Fibroblast of villous mesenchyme (primary cell): ENCODE results near the gene COPS4. TPM values are rescaled to one million over a fixed set of nuclear protein-coding genes. Genes with fewer than 3 reads are reported as not detected.
"Not testable (repeated sequence)": the region's sequence is repeated elsewhere in the genome, so short reads cannot be mapped to it uniquely, and the experiment has no call there.

Experiments
- DNase-seq: peaks from one replicate; pipeline ENCODE4 v3.0.0-alpha.2; 2010; ENCODE audit warnings: low read depth
- H3K4me3 ChIP-seq: 2 replicates; pipeline ENCODE4 v1.5.1; 2011; ENCODE audit warnings: low read depth, mild to moderate bottlenecking, low read length
- total RNA-seq: library from RNA; depleted of rRNA; stranded (reverse); fragments of >200 nt; gene quantifications from 2 replicates; pipeline ENCODE4 v1.2.3, GENCODE V29; 2012
- TF ChIP-seq, protein P1 (sequence below): IDR thresholded peaks from 2 replicates; pipeline ENCODE4 v1.5.1; 2012; ENCODE audit warnings: low read depth, mild to moderate bottlenecking, low read length; ENCODE audit not compliant: insufficient read depth

Gene COPS4
- total RNA-seq, 1 donor = 106 TPM

DNA sequence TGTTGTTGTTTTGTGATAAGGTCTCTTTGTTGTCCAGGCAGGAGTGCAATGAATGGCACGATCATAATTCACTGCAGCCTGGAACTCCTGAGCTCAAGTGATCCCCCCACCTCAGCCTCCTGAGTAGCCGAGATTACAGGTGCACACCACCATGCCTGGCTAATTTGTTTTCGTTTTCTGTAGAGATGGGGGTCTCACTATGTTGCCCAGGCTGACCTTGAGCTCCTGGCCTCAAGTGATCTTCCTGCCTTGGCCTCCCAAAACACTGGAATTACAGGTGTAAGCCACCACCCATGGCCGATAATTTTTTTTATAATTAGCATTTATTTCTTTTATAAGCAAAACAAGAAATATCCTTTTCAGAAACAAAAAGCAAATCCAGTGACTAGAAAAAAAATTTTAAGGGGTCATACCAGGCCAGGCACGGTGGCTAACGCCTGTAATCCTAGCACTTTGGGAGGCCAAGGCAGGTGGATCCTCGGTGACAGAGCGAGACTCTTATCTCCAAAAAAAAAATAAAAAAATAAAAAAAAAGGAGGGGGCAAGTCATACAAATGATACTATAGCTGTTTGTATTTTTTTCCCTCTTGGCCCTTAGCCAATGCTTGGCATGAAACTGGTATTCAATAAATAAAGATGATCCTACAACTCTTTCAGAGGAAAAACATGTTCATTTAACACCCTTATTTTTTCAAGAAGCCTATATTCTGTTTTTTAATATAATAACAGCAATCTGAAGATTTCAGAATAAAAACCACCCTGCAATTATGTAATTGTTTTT lies 76.2 kb downstream of the COPS4 start:
- DNase-seq = no peak
- H3K4me3 ChIP-seq = no peak overlapping the region
- TF ChIP-seq, protein P1, sequence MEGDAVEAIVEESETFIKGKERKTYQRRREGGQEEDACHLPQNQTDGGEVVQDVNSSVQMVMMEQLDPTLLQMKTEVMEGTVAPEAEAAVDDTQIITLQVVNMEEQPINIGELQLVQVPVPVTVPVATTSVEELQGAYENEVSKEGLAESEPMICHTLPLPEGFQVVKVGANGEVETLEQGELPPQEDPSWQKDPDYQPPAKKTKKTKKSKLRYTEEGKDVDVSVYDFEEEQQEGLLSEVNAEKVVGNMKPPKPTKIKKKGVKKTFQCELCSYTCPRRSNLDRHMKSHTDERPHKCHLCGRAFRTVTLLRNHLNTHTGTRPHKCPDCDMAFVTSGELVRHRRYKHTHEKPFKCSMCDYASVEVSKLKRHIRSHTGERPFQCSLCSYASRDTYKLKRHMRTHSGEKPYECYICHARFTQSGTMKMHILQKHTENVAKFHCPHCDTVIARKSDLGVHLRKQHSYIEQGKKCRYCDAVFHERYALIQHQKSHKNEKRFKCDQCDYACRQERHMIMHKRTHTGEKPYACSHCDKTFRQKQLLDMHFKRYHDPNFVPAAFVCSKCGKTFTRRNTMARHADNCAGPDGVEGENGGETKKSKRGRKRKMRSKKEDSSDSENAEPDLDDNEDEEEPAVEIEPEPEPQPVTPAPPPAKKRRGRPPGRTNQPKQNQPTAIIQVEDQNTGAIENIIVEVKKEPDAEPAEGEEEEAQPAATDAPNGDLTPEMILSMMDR = no peak

DNA sequence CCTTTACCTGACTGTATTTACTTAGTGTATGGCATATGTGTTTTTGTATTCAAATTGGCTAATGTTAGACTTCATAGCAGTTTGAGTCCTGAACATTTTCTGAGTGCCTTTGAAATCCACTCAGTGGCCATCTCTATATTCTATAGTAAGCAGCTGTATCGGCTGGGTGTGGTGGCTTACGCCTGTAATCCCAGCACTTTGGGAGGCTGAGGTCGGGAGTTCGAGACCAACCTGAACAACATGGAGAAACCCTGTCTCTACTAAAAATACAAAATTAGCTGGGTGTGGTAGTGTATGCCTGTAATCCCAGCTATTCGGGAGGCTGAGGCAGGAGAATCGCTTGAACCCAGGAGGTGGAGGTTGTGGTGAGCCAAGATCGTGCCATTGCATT lies 76.8 kb downstream of the COPS4 start:
- not testable (repeated sequence) for DNase-seq, H3K4me3 ChIP-seq

DNA sequence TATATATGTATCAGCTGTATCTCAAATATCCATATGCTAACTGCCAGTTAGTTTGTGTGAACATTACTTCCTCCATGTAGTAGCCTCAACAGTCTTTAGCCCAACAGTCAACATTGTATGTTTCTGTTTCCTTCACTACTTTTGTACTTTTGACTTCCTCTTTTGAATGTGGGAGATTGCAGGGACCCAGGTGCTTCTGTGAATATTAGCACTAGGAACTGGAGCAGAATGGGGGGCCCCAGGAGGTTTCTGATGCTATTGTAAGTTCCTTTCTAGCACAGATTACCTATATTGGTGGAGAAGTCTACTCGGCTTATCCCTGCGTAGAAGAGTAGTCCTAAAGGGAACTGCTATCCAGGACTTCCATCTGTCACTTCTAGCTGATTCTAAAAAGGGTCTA lies 77.2 kb downstream of the COPS4 start:
- no peak overlapping the region for H3K4me3 ChIP-seq
- TF ChIP-seq, protein P1 = no peak
- no peak for DNase-seq

DNA sequence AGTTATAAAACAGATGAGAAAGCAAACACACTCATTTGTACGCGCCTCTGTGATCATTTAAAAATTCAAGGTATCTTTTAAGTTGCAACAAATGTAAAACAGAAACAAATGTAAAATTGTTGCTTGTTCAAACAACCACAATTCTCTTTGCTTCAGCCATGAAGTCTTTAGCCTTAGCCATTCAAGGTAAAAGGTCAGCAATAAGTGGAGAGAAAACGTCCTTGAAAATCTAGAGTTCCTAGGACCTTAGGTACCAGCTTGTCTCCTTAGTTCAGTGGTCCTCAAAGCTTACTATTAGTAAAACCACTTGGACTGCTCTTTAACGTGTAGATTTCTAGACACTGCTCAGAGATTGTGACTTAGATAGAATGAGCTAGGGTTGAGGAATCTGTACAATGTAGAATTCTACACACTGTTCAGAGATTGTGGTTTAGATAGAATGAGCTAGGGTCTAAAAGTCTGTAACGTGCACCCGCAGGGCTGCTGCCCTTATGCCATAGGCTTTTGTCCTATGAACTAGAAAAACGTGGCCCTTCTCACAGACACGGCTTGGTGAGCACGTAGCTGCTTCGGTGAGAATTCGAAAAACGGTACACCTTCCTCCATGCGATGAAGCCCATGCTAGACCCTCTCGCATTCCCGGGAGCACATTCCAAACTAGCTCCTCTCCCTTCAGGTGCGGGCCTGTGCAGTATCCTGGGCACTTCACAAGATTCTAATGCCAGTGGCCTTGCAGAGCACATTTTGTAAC lies 77.9 kb downstream of the COPS4 start:
- H3K4me3 ChIP-seq = no peak overlapping the region
- peak; percentile 19 for DNase-seq
- TF ChIP-seq, protein P1 = no peak

DNA sequence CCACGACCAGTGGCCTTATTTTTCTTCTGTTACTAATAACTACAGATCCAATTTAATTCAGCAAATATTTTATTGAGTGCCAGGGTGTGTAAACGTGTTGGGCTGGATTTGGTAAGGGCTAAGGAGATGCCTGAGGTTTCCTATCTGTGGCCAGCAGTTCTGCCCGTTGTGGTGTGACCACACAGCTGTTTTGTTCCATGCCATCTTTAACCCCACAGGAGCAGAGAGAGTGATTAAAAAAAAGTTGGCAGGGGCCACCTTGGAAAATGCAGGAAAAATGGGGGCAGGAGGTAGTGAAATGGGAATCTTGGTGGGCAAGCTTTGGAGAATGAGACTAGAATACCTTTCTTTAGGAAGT lies 78.4 kb downstream of the COPS4 start:
- H3K4me3 ChIP-seq = no peak overlapping the region
- no peak for DNase-seq
- TF ChIP-seq, protein P1 = no peak

DNA sequence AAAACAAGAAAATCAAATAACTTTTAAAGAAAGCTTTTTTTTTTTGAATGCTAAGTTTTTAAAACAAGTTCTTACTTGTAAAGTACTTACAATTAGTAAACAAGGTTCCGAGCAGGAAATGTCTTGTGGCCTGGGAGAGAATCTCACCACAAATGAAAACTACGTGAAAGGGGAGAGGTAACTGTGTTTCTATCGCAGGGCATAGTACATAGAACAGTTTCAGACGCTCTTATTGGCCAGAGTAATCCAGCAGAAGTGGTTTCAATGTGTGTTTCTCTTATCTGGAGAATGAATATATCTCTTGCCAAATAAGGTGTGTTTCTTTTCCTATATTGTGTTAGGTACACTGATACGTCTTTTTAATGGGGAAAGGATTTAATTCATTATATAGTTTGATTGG lies 79.6 kb downstream of the COPS4 start, which contains the start of gene PLAC8:
TSS of gene PLAC8 (minus strand) at position 154 of the 400 bp plus-strand sequence. CDS start 6,808 bp downstream, outside the sequence.
- peak; percentile 16 for DNase-seq
- H3K4me3 ChIP-seq = no peak within 1 kb of the TSS

DNA sequence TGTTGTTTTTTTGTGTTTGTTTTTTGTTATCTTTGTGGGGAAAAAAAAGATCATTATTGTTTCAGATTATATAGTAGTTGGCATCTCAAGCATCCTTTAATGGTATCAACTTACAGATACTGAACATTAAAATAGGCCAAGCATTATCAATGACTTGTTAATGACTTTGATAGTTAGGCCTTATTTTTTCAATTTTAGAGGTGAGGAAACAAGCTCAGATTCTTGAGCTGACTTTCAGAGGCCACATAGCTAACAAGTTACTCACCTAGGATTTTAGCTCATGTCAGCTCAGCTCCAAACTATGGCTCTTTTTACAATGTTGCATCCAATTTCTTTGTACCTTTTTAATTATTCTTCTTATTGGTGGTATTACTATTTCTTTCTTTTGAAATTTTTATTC lies 80.0 kb downstream of the COPS4 start:
- TF ChIP-seq, protein P1 = no peak
- peak; percentile 36 for DNase-seq
- no peak overlapping the region for H3K4me3 ChIP-seq

More for the DNA sequence above, 79.6 kb downstream of the COPS4 start, which contains the start of gene PLAC8:
- TF ChIP-seq, protein P1 = no peak
